Measurements from ENCODE around the gene MYOD1.

- TF ChIP-seq RAD21 (IDR thresholded peaks at IDR 0.05; ENCODE audit: low read length) (no peak), ELK1 (IDR thresholded peaks at IDR 0.05; ENCODE audit: borderline replicate concordance, low read depth, low read length) (no peak), POLR2A (IDR thresholded peaks at IDR 0.05; ENCODE audit: low read depth, low read length) (no peak), CTCF (conservative IDR thresholded peaks at IDR 0.05; ENCODE audit: low read depth, low read length) (no peak), BHLHE40 (IDR thresholded peaks at IDR 0.05; ENCODE audit: low read depth, low read length) (no peak), FOS (IDR thresholded peaks at IDR 0.05; ENCODE audit: low read depth, low read length) (no peak), MAZ (IDR thresholded peaks at IDR 0.05; ENCODE audit: borderline replicate concordance, low read depth, low read length) (no peak), NFE2L2 (IDR thresholded peaks at IDR 0.05; ENCODE audit: low read depth, low read length) (no peak), SMC3 (IDR thresholded peaks at IDR 0.05; ENCODE audit: low read depth, low read length) (no peak)
Observed at GRCh38 chr11:17766073-17766359, 46.6 kb downstream of the MYOD1 start.
